Effector CD8-positive, alpha-beta T cell (primary cell): ENCODE data around the gene NFKBIA.
"Not testable (repeated sequence)": the region's sequence is repeated elsewhere in the genome, so short reads cannot be mapped to it uniquely, and the experiment has no call there.

Source experiments
- DNase-seq: peaks from one replicate; lab custom pipeline; 2025; lab: John Stamatoyannopoulos, UW

The NFKBIA gene

DNA sequence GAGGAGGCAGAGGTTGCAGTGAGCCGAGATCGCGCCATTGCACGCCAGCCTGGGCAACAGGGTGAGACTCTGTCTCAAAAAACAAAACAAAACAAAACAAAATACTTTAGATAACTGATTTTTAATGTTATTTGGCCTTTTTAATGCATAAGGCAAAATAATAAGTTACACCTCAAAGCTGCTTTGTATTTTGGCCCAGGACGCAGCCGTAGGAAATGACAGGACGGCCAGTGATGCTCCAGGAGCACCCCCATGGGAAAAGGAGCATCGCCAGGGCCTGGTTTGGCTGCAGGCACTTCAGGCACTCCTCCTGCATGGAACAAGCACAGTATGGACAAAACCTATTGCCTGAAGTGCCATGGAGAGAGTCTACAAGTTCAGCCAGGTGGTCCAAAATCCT, 3.5 kb upstream of the NFKBIA start:
- no peak for DNase-seq

DNA sequence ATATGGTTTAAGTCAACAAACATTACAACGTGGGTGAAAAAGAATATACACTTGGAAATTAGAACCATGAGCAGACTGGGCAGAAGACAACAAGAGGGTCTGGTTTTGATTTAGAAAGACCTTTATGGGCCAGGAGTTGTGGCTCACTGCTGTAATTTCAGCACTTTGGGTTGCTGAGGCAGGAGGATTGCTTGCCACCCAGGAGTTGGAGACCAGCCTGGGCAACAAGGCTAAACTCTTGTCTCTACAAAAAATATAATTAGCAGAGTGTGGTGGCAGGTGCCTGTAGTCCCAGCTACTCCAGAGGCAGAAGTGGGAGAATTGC, 2.7 kb upstream of the NFKBIA start:
- DNase-seq = no peak

DNA sequence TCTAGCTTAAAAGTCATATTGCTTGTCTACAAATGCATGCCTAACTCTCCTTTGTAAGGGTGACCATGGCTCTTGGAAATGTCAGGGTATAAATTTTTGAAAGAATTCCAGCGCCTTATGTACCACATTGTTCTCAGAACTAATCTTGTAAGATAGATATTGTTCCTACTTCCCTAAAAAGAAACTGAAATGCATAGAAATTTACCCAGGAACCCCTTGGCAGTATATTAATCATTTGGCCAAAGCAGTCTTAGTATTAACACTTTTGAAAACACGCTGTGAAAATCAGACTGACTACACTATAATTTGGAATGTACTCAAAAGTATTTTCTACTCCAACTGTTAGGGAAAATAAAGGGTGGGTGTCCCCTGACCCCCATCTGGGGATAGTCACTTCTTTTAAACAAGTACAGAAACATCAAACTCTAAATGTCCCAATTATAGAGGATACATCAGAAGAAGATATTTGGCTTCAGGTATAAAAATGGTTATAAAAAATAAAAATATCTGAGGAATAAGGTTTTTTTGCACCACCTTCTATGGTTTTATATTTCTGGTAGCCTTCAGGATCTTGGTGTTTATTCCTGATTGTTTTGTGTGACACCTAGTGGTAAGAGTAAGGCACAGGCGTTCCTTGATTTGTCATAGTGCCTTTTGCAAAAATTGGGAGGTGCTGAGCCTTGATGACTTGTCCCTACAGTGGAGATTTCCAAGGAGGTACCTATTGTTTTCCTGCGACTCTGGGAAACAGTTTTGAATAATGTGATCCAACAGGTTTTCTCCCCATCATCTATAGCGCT, 2.2 kb upstream of the NFKBIA start:
- no peak for DNase-seq

DNA sequence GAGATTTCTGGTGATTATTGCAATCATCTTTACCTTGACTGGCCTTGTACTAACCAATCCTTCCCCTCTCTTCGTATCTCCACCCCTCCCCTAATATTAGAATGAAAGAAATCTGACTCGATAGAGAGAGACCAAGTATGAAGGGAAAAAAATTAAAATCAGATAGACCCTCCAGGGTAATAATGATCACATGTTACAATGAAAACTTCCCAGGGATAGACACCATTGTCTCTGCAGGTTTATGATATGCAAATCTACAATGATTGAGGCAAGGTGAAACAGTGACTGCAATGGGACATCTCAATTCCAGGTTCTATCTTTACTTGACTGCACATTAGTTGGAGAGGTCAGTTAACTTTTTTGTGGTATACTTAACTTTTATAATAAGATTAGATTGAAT, 1.5 kb upstream of the NFKBIA start:
- DNase-seq = no peak

DNA sequence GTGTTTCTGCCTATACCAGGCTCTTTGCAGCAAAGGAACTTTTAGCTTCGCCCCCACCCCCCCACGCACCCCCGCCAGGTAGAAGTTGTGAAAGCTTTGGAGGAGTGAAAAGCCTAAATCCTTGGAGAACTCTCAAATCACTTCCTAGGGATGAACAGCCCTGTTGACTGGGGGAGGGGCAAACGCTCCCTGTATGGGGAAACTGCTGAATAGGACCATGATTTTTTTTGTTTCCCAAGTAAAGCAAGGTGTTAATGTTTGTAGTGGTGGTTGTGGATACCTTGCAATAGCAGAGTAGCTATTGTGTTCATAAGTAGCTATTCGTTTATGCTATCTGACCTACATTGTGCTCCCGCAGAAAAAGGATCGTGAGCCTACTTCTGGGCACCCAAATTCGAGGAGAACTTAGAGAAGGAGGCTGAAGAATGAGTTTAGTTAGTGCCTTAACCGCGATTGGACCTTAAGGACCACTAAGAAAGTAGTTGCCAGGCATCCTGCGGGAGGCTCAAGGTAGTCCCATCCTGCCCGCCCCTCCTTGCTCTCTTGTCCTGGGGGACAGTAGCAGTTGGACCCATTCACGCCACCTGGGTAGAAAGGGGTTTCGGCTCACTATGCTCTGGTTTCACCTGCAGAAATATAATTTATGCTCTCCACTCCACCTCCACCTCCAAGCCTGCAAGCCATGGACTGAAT, 901 bp upstream of the NFKBIA start:
- no peak for DNase-seq

DNA sequence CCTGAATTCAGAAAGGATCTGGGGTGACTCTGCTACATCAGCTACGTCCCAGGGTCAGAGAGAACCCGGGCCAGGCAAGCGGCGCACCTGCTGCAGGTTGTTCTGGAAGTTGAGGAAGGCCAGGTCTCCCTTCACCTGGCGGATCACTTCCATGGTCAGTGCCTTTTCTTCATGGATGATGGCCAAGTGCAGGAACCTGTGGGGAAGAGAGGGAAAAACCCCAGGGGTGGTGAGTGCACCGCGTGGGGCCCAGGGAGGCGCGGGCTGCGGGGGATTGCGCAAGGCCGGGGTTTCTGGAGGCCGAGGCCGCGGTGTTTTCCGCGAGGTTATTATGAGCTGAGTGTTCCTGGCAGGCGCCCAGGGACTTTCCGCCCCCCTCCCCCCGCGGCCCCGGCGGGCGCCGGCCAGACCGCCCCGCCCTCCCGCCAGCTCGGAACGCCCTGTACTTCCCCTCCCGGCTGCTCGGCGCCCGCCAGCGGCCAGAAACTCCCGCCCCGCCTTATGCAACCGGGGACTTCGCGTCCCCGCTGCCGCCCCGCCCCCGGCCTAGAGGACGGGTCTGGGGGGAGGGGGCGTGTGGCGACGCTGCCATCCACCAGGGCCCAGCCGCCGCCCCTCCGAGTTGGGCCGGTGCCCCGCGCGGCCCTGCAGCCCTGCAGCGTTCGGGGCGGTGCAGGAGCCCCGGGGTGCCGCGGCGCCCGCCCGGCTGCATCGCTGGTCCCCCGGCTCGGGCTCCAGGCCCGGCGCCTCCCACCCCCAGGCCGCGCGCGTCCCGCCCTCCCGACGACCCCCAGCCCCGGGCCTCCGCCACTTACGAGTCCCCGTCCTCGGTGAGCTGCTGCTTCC, 723 bp downstream of the NFKBIA start:
- peak; percentile 90 for DNase-seq

DNA sequence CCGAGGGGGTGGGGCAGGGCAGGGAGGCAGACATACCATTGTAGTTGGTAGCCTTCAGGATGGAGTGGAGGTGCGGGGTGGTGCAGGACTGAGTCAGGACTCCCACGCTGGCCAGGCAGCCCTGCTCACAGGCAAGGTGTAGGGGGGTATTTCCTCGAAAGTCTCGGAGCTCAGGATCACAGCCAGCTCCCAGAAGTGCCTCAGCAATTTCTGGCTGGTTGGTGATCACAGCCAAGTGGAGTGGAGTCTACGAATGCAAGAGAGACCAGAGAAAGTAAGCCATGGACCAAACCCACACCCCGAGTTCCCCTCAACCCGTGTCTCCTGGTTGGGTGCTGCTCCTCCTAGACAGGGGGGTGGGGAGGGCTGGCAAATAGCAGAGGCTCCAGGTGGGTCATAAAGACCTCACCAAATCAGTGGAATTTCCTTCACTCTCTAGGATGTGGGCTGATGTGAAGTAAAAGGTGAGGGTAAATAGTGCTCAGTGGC, 1.4 kb downstream of the NFKBIA start:
- peak; percentile 43 for DNase-seq

DNA sequence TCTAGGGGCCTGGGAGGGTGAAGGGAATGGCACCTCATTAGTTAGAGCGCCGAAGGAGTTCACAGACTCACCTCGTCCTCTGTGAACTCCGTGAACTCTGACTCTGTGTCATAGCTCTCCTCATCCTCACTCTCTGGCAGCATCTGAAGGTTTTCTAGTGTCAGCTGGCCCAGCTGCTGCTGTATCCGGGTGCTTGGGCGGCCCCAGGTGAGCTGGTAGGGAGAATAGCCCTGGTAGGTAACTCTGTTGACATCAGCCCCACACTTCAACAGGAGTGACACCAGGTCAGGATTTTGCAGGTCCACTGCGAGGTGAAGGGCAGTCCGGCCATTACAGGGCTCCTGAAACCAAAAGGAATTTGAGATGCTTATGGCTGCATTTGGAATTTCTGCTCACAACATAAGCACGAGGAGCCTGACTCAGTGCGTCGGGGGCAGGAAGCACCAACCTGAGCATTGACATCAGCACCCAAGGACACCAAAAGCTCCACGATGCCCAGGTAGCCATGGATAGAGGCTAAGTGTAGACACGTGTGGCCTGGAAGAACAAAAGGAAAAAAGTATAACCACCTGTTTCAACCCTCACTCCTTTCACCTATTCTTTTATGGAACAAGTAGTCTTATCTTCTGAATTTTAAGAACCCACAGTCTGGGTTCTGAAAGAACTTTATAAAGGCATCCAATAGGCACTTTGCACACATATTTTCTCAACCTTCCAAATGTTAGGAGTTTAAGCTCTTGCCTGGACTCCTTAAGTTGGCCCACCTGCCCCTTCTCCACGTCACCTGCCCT, 2.0 kb downstream of the NFKBIA start:
- DNase-seq = peak; percentile 21

DNA sequence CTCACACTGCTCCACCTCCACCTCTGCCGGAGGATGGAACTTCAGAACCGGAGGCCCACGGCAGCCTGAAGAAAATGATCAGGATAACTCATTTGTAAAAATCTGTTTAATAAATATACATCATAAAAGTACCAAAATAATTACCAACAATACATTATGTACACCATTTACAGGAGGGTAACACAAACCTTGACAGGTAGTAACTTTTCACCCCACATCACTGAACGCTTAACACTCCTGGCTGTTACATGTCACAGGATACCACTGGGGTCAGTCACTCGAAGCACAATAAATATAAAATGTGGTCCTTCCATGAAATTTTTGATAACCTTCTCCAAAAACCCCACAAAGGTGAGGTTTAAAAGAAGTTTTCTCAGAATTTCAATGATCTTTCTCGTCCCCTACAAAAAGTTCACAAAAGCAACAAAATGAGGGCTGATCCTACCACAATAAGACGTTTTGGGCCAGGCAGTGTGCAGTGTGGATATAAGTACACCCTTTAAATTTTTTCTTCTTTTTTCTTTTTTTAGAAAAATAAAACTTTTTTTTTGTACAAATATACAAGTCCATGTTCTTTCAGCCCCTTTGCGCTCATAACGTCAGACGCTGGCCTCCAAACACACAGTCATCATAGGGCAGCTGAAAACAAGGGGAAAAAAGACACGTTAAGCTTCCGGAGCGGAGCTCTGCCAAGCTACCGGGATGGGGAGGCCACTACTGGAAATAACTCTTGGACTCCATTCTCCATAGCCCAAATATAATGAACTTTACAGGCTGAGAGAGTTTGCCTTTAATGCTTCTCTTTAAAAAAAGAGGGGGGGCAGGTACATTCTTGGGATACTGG, 2.9 kb downstream of the NFKBIA start:
- DNase-seq = peak; percentile 12

DNA sequence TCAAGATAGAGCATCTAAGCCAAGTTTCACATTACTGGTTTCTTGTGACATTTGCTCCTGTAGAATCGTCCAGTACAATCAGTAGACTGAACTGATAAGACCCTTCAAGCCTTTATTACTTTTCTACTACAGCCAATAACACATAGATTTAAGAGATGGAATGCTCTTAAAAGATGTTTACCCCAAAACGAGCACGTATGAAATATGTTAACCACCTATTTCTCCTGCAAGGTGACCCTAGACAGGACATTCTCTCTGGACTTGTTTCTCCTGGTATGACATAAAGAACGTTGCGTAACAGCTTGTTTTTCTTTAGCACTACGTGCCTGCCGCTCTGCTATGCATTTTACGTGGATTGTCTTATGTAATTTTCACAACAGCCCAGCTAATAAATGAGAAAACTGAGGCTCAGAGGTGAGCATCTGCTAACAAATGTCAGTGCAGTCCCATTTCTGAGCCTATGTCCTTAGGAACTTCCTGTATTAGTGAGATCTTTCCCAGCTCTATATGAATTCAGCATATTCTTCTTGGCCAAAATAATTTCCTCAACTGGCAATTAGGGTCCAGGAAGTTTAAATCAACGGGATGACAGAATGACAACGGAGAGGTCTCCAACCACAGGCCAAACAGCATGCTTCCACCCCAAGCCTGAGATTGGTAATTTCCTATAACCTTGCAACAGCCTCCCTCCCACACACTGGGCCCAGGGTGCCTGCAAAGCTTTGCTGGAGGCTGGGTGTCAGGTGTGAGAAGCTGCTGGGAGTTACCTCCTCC, 3.7 kb downstream of the NFKBIA start:
- DNase-seq = peak; percentile 51

DNA sequence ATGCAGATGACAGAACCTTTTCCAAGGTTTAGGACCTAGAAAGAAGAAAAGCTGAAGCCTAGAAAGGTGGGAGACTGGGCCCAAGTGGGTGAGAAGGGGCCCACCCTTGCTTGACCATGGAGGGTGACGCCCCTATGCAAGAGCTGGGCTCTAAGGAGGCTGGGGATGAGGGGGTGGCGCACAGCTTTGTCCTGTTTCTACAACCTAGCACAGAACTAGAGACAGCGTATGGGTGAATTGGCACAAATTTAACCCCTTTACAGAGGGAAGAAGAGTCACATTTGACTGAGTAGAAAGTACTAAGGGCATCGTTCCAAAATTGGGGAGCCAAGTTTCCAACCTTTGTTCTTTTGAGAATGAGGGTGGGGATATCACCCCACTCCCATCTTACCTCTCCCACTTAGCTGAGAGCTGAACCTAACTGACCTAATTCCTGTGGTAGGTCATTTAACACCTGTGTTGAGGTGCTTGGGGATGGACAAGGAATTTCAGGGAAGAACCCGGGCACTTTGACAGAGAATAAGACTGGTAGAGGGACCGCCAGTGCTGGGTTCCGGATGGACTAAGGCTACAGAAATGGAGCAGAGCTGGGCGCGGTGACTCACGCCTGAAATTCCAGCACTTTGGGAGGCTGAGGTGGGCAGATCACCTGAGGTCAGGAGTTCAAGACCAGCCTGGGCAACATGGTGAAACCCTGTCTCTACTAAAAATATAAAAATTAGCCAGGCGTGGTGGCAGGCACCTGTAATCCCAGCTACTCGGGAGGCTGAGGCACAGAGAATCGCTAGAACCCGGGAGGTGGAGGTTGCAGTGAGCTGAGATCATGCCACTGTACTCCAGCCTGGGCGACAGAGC, 5.2 kb downstream of the NFKBIA start:
- no peak for DNase-seq

DNA sequence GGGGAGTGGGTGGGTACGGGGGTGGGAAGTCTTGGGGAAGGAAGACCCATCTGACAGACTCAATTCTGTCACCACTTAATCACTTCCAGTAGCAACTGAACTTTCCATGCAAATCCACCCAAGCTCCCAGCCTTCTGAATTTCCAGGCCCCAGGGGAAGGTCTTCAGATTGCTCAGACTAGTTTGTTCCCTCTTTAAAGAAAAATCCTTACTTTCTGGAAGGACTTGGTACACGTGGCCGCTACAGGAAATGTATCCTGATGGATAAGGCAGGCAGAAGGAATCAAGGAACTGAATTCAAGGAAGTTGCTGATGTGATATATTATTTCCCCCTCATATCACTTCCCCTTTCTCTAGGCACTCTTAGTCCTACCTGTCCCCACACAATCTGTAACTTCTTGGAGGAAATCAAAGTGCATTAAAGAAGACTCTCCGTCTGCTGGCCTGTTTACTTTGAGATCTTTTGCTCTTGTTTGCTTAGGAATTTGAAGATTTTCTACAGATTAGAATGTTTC, 6.4 kb downstream of the NFKBIA start:
- no peak for DNase-seq

DNA sequence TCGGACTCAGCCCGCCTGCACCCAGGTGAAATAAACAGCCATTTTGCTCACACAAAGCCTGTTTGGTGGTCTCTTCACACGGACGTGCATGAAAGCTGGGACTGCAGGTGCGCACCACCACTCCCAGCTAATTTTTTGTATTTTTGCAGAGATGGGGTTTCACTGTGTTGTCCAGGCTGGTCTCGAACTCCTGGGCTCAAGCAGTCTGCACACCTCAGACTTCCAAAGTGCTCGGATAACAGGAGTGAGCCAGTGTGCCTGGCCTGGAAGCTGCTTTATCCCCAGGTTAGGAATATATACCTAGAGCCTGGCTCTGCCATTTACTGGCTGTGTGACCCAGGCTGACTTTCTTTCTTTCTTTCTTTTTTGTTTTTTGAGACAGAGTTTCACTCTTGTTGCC, 7.9 kb downstream of the NFKBIA start:
- not testable (repeated sequence) for DNase-seq

DNA sequence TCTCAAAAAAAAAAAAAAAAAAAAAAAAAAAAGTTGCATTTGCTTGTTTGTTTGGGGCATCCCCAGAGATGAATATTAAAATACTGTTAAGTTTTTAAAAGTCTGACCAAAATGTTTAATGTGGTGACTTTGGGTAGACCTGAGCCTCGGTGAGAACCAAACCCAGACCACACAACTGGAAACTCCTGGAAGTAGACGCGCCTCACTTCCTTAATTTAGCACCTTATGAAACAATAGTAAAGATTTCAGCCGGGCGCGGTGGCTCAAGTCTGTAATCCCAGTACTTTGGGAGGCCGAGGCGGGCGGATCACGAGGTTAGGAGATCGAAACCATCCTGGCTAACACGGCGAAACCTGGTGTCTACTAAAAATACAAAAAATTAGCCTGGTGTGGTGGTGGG, 9.3 kb downstream of the NFKBIA start:
- DNase-seq = no peak

DNA sequence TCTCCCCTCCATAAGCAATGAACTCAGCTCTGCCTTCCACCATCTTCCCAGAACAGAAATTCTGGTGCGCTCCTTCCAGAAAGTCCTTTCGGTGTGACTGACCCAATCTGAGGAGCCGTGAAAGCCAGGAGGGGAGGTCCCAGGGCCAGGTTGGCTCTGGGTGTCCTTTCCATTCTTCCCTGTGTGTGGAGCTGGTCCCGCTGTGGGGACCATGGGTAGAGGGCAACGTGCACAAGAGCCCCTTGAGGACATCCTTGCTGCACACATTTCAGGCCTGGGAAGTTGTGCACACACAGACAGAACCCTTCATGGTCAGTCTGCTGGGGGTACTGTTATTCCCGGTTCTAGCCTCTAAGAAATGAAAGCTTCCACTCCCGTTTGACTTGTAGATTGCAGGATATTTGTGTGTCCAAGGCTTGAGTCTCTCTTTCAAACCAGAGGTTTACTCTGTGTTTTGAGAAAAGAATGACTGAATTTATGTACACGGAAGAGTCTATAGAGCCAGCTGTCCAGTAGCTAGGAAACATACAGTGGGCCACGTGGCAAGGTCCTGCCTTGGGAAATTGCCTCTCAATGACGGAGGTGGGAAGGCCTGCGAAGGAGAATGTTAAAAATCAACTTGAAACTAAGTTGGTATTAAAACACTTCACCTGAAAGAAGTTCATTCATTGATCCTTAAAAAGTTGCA, 10.1 kb downstream of the NFKBIA start:
- DNase-seq = no peak

DNA sequence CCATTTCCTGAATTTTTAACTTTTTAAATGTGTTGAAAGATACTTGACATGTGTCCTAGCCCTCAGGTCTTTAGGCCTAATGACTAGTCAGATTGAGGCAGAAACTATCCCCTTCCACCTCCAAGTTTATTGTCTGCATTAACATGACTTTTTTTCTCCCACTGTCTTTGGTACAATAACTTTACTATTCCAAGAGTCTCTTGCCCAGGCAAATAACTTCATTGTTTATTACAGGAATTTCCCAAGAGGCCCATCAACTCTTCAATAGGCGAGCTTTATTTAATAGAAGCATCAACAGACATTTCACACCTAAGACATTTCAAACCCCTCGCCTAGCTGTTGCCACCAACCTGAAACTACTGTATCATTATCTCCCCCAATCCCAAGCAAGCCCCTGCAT, 10.7 kb downstream of the NFKBIA start:
- DNase-seq = no peak

DNA sequence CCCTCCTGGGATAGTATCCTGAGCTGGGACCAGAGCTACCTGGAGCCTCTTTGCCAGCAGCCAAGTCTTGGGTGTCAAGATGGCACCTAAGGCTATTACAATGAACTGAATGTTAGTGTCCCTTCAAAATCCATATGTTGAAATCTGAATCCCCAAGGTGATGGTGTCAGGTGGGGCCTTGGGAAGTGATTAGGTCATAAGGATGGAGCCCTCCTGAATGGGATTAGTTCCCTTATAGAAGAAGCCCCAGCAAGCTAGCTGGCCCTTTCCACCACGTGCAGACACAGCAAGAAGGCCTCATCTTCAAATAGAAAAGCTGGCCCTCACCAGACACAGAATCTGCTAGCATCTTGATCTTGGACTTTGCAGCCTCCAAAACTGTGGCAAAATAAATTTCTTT, 12.4 kb downstream of the NFKBIA start:
- no peak for DNase-seq

DNA sequence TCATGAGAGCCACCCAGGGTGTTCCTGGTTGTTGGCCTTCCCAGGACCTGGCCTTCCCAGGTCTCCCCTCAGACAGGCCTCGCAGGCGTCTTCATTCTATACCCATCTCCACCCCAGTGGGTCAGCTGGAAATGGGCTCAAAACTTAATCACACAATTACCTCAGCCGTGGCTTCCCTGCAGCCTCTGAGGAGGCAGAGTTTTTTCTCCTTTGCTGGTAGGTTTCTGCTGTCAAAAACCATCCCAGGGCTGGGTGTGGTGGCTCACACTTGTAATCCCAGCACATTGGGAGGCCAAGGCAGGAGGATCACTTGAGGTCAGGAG, 13.2 kb downstream of the NFKBIA start:
- DNase-seq = no peak
